Measurements from ENCODE around the gene TCERG1L.
"Not testable (repeated sequence)": the region's sequence is repeated elsewhere in the genome, so short reads cannot be mapped to it uniquely, and the experiment has no call there.

Gene TCERG1L

DNA sequence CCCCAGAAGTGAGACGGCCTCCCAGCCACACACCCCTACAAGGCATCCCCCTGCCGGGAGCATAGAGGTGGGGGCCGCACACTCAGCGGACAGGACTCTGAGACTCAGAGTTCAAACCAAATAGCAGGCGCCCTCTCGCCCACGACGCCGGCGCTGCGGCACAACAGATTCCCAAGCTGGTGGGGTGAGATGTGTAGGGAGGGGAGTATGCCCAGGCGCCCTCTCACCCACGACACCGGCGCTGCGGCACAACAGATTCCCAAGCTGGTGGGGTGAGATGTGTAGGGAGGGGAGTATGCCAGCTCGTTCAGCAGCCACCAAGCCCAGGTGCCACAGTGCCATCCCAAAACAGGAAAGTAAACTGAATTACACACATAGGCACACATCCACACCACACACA, 64.7 kb downstream of the TCERG1L start:
- no peak for DNase-seq

DNA sequence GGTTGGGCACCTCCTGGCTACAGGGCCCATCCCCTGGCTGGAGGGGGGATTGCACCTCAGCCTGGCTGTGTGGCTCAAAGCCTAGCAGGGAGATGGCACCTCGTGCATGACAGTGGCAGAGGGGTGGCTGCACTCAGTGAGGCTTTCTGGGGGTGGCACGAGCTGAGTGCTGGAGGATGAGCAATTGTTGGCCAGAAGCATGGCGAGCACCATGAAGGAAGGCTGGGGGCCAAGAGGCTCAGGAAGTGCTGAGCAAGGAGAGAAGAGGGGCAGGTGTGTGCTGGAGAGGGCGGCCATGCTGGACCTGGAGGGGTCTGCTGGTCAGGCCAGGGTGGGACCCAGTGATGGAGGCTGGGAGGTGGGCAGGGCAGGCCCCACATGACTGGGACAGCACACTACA, 65.4 kb downstream of the TCERG1L start:
- no peak for DNase-seq

DNA sequence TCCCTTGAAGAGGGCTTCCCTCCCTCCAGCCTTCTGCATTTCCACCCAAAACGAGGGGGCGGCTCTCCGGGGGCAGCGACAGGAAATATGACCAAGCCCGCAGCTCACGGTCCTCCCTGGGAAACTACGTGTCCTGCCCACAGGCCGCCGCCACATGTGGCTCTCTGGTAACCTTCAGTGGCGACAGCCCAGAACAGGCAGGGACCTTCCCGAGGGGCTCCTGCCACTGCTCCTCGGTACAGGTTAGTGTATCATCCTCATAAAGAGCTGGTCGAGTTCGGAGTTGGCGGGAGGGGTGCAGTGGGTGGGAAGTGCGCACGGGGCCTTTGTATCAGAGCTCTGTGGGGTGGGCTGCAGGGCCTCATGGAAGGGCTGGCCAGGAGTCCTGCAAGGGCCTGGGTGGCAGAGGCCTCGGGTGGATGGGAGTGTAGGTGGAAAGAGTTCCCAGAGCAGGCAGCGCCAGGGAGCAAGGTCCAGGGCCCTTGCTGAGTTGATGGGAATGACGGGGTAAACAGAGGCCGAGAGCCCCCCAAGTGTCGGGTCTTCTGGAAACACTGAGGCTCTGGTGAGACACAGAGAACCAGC, 66.0 kb downstream of the TCERG1L start:
- no peak for DNase-seq

DNA sequence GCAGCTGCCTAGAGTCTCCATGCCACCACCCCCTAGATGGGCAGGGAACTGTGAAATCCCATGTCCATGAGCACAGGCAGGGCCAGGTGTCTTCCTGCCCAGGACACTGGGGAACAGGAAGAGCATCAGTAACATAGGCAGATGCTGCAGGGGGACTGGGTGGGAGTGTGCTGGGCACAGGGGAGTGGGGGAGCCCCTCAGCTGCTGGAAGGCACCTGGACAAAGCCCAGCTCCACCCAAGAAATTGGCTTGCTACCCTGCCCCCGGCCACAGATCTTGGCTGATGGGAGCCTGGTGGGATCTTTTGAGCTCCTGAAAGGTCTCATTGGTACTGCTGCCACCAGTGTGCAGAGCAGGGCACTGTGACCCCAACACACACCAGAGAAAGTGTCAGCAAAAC, 66.7 kb downstream of the TCERG1L start:
- DNase-seq = no peak

DNA sequence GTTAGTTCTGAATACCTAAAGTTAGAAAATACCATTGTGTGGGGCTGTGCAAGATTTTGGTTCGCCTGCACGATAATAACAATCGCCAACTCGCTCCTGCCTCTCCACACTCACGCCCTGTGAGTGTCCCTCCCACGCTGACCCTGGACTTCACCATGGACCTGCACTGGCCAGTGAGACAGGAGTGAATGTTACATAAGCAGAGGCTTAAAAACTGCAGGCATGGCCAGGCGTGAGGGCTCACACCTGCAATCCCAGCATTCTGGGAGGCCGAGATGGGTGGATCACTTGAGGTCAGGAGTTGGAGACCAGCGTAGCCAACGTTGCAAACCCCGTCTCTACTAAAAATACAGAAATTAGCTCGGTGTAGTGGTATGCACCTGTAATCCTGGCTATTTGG, 68.4 kb downstream of the TCERG1L start:
- DNase-seq = no peak

DNA sequence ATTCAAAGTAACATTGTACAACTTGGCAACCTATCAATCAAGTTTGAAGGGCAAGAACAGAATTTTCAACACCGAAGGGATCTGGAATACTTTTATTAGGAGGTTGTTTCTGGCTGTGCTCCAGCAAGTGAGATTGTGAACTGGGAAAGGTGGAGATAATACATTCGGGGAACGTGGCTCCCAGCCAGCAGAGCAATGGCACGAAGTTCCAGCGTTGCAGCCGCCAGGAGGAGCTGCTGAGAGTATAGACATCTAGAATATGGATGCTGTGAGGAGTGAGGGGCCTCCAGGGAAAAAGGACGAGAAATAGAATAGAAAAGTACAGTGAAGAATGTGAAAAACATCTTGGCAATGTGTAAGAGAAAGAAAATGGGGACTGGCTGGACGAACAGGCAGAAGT, 69.5 kb downstream of the TCERG1L start:
- DNase-seq = no peak

DNA sequence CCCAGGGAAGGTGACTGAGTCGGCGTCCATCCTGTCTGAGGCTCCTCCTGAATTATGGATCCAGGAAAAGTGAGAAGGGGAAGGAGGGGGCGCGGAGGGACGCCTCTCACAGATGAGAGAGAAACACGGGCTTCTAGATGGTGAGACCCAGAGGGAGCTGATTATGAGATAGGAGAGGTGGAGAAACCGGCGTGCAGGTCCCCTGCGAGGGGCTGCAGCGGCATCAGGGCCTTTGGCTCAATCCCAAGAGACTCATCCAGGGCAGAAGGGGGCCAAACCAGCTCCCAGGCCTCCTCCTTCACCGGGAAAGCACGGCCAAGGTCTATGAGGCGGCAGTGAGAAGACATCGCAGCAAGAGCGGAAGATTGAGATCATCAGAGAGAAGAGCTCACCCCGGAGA, 70.8 kb downstream of the TCERG1L start:
- no peak for DNase-seq

DNA sequence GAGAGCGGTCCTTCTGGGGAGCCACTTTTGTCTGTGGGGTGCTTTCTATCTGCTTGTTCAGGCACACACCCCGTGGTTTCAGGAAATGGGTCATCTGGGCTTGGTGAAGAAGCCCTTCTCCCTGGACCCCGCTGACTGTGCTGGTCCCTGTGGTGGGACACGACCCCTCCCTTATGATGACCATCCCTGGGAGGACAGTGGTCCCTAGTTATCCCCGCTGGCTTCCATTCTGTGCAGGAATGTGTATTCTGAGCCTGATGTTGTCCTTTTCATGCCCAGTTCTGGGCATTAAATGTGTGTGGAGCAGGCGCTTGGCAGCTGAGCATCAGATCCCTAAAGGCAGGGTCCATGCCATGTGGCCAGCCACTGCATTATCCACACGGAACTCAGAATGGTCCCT, 71.6 kb downstream of the TCERG1L start:
- DNase-seq = no peak

DNA sequence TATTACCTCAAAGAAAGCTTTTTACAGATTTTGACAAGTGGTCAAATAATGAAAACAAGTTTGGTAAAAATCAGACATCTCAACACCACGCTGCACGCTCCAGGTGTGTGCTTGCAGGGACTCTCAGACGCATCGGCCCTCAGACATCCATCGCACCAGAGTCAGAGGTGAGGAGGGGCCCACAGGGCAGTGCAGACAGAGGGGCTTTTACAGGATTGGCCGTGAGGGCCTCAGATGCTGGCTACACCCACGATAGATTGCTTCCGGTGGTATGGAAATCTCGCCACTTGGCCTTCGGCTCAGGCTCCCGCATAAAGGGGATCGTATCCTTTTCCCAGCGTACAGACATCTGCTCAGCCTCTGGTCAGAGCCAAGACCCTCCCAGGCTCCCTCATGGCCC, 72.1 kb downstream of the TCERG1L start:
- no peak for DNase-seq

DNA sequence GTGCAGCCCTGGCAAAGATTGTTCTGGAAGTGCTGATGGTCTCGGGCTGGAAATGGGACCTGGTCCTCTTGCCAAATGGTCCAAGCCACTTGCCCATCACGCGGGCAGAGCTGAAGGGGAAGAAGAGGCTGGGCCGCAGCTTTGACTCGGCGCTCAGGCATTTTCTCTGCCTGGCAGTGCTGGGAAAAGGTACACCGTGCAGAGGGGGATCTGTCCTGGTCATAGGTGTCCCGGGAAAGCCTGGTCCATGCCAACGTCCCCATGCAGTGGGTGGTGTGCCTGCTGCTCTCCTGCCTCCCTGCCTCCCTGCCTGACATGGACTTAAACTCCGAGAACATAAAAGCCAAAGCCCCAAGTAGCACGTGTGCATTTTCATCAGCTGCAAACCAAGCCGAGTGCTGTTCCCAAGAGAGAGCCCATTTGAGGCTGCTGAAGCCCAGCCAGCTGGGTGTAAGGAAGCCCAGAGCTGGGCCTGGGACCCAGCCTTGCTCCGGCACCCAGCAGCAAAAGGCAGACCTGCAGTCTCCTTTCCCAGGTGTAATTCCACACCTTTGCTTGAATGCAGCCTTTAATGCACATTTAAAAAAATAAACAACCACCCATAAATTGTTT, 72.7 kb downstream of the TCERG1L start:
- DNase-seq = no peak

DNA sequence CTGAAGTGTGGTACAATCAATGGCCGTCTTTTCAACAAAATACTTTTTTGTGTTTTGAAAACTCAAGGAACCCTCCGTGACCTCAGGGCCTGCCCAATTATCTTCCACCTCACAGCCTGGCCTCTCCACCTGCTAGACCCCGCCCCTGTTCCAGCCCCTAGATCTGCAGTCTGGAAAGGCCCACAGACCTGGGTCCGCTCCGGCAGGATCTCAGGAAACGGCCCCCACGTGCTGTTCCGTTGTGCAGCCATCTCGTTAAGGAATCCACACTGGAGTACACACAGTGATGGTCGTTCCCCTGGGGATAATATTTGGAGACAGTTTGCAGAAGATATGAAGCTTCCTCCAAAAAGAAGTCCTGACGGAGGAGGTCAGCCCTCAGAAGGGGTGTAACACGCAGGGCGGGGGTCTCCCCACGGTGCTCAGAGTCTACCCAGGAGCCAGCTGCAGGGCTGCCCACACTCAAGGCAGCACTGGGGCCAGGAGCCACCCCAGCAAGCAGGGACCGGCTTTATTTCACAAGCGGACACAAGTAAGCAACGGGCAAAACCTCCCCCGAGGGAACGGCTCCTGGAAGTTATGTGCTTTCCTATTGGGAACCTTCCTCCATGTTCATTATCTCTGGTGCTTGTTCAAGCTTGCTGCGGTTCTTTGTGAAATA, 73.4 kb downstream of the TCERG1L start:
- no peak for DNase-seq

DNA sequence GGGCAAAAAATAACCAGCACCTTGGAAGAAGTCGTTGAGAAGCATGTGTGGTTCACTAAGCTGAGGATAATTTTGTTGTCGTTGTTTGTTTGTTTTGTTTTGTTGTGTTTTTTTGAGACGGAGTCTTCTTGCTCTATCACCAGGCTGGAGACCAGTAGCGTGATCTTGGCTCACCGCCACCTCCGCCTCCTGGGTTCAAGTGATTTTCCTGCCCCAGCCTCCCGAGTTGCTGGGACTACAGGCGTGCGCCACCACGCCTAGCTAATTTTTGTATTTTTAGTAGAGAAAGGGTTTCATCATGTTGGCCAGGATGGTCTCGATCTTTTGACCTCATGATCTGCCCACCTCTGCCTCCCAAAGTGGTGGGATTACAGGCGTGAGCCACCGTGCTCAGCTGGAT, 76.9 kb downstream of the TCERG1L start:
- DNase-seq = not testable (repeated sequence)

DNA sequence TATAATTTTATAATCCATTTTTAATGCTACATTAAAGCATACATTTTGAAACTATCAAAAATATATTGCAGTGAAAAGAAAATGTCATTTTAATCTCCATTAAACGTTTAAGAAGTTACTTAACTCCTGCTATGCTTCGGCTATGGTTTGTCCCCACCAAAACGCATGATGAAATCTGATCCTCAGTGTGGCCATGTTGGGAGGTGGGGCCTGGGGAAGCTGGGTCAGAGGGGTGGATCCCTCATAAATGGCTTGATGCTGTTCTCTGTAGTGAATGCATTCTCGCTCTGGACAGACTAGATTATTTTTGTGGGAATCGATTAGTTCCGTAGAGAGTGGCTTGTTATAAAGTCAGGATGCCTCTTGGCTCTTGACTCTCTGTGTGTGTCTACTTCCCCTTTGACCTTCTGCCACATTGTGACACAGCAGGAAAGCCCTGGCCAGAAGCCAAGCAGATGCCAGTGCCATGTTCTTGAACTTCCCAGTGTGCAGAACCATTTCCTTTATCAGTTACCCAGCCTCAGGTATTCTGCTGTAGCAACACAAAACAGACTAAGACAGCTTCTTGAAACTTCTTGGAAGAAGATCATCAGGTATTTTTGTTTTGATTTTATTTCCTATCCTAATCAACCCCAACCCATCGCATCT, 77.8 kb downstream of the TCERG1L start:
- DNase-seq = no peak

DNA sequence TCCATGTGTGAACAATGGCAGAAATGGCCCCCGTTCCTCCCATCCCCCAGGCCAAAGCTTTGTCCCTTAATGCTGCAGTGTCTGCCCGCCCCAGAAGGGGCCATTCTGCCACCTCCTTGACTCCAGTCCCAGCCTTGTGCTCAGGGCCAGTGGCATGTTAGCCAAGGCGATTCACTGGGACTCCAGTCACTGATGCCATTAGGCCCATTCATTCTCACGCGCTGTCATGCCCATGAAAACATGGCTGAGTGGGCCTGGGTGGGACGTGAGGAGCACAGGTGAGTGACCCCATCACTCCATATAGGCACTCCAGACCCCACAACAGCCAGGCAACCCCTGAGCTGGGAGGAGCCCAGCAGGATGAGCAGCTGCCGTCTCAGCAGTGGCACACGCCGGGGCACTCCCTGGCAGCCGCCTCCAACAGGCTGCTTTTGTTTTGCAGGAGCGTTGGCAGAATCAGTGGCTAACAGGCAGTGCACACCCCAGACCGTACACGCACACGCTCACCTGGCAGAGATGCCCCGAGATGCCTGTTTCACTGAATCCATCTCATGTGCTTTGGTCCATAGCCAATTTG, 79.5 kb downstream of the TCERG1L start:
- no peak for DNase-seq

DNA sequence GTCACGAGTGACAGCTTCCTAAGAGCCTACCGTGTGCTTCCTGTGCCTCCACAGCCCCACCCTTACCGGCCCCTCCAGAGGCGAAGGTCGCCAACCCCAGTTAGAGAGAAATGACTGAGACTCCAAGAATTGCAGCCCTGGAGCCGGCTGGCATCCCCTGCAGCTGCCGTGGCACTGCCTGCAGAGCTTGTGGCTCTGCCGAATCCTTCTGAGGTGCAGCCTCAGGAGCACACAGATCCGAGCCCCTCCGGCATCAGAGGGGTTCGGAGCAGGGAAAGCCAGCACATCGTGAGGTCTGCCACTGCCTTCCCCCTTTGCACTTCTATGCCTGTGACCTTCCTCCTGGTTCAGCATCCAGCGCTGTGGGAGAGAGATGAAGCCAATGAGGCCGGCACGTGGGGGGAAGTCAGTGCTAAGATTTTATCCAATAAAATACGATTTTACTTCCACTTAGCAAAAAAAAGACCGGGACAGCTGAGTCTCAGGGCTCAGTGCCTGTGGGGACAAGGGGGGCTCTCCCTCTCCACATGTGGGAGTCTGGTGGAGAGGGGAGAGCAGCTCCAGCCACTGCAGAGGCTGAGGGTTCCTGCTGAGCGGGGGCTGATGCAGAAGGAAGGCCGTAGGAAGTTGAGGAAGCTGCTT, 80.1 kb downstream of the TCERG1L start:
- no peak for DNase-seq

DNA sequence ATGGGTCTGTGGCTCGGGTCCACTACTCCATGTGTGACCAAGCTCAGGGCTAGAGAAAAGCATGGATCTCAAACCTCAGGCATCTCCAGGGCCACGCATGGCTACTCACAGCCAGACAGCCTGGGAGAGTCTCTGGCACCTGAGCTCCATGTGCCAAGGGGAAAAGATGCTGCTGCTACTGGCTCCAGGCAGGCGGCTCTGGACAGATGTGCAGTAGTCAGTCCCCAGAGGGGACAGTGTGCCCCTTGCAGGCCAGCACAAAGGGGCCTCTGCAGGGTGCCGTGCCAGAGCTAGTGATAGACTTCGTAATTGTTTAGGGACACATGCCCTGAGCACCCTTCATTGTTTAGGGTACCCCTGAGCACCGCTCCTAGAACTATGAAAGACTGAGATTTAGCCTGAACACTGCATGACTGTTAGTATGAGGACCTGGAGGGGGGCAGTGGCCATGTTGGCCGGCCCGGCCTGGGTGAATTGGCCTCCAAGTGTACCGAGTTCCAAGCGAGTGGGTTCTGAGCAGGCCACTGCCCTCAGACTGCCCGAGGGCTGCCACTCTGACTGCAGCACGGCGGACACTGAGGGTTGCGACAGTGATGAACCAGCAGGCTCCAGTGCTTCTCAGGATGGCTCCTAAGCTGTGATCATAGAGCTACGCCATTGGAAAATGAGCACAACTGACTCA, 80.7 kb downstream of the TCERG1L start:
- DNase-seq = no peak

DNA sequence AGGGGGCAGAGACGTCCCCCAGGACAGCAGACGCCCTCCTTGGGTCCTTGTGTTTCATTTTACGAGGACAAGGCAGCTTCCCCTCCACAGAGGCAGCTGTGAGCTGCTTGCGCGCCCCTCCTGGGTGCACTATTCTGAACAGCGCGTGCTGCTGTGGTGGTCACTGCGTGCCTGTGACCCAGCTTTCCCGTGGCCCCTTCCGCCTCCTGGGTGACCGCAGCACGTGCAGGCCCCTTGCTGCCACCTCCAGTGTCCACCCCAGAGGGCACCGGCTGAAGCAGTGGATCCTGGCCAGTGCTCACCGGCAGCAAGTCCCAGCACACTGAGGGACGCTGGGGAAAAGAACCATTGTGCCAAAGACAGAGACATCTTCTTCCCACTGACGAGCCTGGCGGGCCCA, 81.4 kb downstream of the TCERG1L start:
- DNase-seq = no peak

DNA sequence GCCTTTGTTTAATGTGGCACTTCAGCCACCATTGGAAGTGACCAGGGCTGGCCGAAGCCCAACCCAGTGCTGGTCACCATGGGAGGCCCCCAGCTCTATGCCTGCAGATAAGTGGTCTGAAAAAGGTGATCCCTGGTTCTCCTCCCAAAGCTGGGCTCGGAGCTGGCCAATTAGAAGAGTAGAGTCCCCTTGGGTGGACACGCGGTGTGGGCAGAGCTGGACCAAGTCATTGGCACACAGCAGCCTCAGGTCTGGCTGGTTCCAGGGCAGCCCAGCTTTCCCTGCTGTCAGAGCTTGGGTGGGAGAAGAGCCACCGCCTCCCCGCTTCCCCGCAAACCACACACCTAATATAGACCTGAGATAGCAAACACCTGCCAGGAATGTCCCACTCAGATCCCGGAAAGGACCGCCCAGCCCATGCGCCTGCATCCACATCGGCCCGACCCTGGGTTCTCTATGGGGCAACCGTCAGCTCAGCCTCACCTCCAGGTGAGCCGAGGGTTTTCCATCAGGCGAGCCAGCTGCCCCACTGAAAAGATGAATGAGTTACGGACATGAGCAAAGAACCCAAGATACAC, 84.3 kb downstream of the TCERG1L start:
- no peak for DNase-seq

DNA sequence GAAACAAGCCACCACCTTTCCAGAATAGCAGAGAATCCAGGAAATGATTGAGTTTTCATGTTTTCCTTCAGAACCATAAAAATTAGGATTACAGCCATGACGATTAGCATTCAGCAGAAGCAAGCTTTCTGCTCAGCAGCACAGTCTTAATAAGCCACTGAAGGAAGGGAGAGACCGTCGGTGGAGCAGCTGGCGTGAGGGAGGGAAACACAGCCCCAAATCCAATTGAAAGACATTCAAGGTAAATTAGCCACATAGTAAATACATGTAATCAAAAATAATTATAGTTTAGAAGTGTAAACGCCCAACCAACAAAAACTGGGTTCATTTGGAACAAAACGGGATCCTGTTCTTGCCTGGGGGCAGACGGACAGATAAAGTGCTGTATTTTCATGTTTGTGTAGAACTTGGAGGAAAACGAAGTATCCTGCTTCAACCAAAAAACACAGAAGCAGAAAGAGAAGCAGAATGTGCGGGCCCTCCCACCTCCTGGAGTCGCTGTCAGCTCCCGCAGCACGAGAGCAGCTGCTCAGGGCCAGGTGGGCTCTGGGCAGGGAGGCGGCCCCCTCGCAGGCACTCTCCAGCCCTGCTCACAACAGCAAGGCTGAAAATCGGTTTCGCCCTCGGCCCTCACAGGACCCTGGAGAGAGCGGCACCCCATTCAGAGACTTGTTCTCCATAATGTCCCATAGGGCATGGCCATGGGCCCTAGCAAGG, 84.9 kb downstream of the TCERG1L start:
- DNase-seq = no peak

DNA sequence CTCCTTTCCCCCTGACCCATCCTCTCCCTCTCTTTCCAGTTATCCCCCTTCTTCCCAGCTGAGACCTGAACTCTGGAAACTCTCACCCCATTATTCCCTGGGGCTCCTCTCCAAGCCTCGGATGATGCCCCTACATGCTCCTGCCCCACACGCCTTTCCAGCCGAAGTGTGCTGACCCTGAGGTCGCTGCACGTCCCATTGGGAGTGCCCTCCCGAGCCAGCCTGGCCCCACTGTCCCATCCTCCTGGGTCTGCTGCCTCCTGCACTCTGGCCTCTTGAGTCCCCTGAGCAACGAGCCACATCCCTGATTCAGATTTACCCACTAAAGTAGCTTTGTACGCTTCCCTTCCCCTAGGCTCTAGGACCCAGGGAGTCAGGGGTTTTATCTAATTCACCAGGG, 87.4 kb downstream of the TCERG1L start:
- DNase-seq = no peak

DNA sequence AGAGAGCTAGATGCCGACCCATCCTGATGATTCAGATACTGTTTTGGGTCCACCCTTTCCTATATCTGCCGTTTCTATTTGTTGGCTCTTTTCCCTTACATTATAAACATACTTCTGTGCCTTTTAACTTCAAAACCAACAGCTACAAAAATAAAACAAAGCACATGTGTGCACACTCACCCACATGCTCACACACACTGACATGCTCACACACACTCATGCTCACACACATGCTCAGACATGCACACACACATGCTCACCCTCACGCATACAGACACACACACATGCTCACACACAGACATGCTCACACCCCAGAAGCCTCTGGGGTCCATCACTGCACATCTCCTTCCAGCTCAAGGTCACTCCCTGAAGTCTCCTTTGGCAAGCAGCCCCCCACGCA, 88.1 kb downstream of the TCERG1L start:
- no peak for DNase-seq

DNA sequence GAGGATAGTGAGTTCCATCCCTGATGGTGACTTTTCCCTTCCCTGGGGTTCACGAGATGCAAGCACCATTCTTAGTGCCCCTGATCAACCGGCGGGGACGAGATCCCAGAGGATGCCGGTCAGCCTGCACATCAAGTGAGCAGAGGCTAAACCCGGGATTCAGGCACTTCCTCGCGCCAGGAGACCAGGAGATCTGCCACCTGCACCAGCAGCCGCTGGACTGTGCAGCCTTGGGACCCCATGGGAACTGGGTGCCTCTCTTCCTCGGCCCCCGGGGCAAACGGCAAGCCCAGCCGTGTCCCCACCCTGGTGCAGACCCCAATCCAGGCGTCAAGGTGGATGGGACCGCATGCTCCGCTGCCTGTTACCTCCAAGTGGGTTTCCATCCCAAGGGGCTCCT, 88.5 kb downstream of the TCERG1L start:
- no peak for DNase-seq

Measured in bone marrow (tissue), 2 donors.